ENCODE results near the gene CCNA2. TPM values are rescaled to one million over a fixed set of nuclear protein-coding genes. Genes with fewer than 3 reads are reported as not detected.

The CCNA2 gene
- total RNA-seq, 4 donors from 2014 or later: 1.2 to 5.2 (median 3.4) TPM

GRCh38 chr4:121814756-121815155 lies 8.9 kb downstream of the CCNA2 start:
- H3K4me3 ChIP-seq: no peak overlapping the region
- H3K36me3 ChIP-seq: peaks cover 0 to 98% (median 6%) of the 10 kb centered on the region in 3 donors
- no peak for TF ChIP-seq POLR2A (IDR thresholded peaks at IDR 0.05)
- DNase-seq (ENCODE audit: low spot score in 2 of 2): no peak
- H3K4me1 ChIP-seq: no peaks in the 10 kb centered on the region
- WGBS, 2 donors: 75 to 82% methylated on average over 2 of the region's 2 CpGs
- no peaks in the 10 kb centered on the region for H3K27me3 ChIP-seq
- H3K27ac ChIP-seq: no peak overlapping the region
- no peaks in the 10 kb centered on the region for H3K9me3 ChIP-seq

DNA sequence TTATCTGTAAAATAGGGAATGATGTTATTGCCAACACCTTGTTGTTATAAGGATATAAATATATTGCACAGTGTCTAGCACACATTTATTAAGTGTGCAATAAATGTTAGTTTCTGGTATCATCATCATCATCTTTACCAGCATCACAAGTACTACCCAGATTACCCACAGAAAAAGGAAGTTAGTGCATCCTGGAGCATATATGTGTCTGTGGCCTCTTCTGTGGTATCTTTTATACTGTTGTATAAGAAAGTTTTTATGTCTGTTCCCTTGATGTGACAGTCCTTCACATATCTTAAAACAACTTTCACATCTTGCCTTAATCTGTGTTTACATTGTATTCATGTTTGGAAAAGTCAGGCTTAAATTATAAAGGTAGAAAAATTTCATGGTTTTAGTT lies 12.6 kb downstream of the CCNA2 start:
- TF ChIP-seq POLR2A (IDR thresholded peaks at IDR 0.05) (no peak), EP300 (IDR thresholded peaks at IDR 0.05) (no peak)
- TF ChIP-seq, protein P1, sequence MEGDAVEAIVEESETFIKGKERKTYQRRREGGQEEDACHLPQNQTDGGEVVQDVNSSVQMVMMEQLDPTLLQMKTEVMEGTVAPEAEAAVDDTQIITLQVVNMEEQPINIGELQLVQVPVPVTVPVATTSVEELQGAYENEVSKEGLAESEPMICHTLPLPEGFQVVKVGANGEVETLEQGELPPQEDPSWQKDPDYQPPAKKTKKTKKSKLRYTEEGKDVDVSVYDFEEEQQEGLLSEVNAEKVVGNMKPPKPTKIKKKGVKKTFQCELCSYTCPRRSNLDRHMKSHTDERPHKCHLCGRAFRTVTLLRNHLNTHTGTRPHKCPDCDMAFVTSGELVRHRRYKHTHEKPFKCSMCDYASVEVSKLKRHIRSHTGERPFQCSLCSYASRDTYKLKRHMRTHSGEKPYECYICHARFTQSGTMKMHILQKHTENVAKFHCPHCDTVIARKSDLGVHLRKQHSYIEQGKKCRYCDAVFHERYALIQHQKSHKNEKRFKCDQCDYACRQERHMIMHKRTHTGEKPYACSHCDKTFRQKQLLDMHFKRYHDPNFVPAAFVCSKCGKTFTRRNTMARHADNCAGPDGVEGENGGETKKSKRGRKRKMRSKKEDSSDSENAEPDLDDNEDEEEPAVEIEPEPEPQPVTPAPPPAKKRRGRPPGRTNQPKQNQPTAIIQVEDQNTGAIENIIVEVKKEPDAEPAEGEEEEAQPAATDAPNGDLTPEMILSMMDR (IDR thresholded peaks at IDR 0.05): no peak
- no peak for DNase-seq (ENCODE audit: low spot score in 2 of 2)
- Histone ChIP-seq H3K9me3 (no peaks in the 10 kb centered on the region), H3K4me1 (no peaks in the 10 kb centered on the region), H3K27ac (no peak overlapping the region), H3K27me3 (no peaks in the 10 kb centered on the region), H3K4me3 (no peak overlapping the region), H3K36me3 (peaks cover 0 to 98% (median 6%) of the 10 kb centered on the region in 3 donors)

DNA sequence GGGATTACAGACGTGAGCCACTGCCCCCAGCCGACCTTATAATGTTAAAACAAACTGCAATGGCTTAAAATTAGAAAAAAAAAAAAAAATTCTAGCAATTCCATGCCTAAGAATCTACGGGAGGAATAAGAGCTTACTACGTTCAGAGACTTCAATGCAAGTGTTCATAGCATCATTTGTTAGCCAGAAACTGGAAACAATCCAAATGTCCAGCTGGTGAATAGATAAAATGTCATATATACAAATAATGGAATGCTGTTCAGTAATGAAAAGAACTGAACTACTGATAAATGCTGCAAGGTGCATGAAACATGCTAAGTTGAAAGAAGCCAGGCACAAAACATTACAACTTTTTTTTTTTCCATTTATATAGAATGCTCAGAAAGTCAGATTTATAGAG lies 17.3 kb downstream of the CCNA2 start:
- H3K36me3 ChIP-seq: peaks cover 0 to 87% (median 4%) of the 10 kb centered on the region in 3 donors
- TF ChIP-seq POLR2A (IDR thresholded peaks at IDR 0.05): no peak
- TF ChIP-seq EP300 (IDR thresholded peaks at IDR 0.05): no peak
- WGBS, 2 donors: 51 to 59% methylated on average over 4 of the region's 4 CpGs

DNA sequence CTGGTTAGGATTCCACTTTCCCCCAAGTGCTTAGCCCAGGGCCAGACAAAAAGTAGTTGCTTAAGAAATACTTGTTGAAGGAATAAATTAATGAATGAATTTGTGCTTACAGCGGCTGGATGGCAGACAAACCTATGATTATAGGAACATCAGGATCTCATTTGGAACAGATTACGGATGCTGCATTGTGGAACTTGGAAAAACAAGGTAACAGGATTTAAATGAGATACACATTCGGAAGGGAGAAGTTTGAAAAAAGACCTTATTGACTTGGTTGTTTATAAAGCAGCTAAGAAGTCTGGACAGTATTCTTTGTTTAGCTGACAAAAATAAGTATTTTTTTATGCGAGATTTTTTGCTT lies 22.0 kb downstream of the CCNA2 start:
- Histone ChIP-seq H3K27me3 (no peaks in the 10 kb centered on the region), H3K36me3 (peaks cover 0 to 42% (median 4%) of the 10 kb centered on the region in 3 donors), H3K4me3 (peak overlapping the region; percentile 66 to 86 (median 81)), H3K9me3 (no peaks in the 10 kb centered on the region), H3K27ac (peak overlapping the region; percentile 85 to 98 (median 92)), H3K4me1 (peaks cover 0 to 51% (median 10%) of the 10 kb centered on the region in 4 donors)
- 17 to 18% methylated on average over 4 of the region's 4 CpGs for WGBS, 2 donors
- TF ChIP-seq EP300 (IDR thresholded peaks at IDR 0.05): no peak
- no peak for TF ChIP-seq POLR2A (IDR thresholded peaks at IDR 0.05)
- TF ChIP-seq, protein P1 (IDR thresholded peaks at IDR 0.05): no peak
- DNase-seq (ENCODE audit: low spot score in 2 of 2): no peak

More for the DNA sequence above, 17.3 kb downstream of the CCNA2 start:
- no peaks in the 10 kb centered on the region for H3K27me3 ChIP-seq
- H3K4me1 ChIP-seq: peaks cover 0 to 33% (median 2%) of the 10 kb centered on the region in 4 donors
- no peak overlapping the region for H3K4me3 ChIP-seq
- no peak overlapping the region for H3K27ac ChIP-seq
- DNase-seq (ENCODE audit: low spot score in 2 of 2): no peak
- H3K9me3 ChIP-seq: no peaks in the 10 kb centered on the region

GRCh38 chr4:121800961-121801714 lies 22.5 kb downstream of the CCNA2 start, which contains the start of gene EXOSC9:
Gene EXOSC9 (plus strand): TSS chr4:121801323. CDS start chr4:121801425, 102 bp downstream.
- Histone ChIP-seq H3K4me3 (peak within 1 kb of the TSS; percentile 66 to 86 (median 81)), H3K4me1 (peaks cover 0 to 52% (median 10%) of the 10 kb centered on the region in 4 donors), H3K27ac (peak within 1 kb of the TSS; percentile 85 to 98 (median 92)), H3K36me3 (peaks cover 0 to 37% (median 4%) of the 10 kb centered on the region in 3 donors), H3K27me3 (no peaks in the 10 kb centered on the region), H3K9me3 (no peaks in the 10 kb centered on the region)
- DNase-seq (ENCODE audit: low spot score in 2 of 2): peak; percentile 87 to 95
- TF ChIP-seq, protein P1 (IDR thresholded peaks at IDR 0.05): peak in 1 of 5 experiments; percentile 44
- TF ChIP-seq EP300 (IDR thresholded peaks at IDR 0.05): peak; percentile 80 to 98
- TF ChIP-seq POLR2A (IDR thresholded peaks at IDR 0.05): peak; percentile 75 to 79
- 0% methylated on average over 48 of the region's 48 CpGs for WGBS, 2 donors

DNA sequence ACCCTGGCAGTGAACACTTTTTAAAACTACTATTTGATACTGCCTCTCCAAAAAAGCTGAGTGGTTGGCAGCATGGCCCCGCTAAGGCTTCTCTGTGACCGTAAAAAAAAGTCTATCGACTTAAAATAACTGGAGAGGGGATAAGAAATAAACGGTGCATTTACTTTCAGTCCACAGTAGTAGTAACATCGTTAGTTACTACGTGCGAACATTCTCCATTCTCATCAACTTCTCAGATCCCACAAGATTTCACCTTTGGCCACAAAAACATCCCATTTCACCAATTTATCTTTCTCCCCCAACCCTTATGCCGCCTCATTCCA lies 23.1 kb downstream of the CCNA2 start:
- H3K4me1 ChIP-seq: peaks cover 0 to 57% (median 10%) of the 10 kb centered on the region in 4 donors
- peak overlapping the region; percentile 85 to 98 (median 92) for H3K27ac ChIP-seq
- no peak for TF ChIP-seq POLR2A (IDR thresholded peaks at IDR 0.05)
- TF ChIP-seq, protein P1 (IDR thresholded peaks at IDR 0.05): no peak
- TF ChIP-seq EP300 (IDR thresholded peaks at IDR 0.05): no peak
- DNase-seq (ENCODE audit: low spot score in 2 of 2): no peak
- no peaks in the 10 kb centered on the region for H3K9me3 ChIP-seq
- H3K4me3 ChIP-seq: peak overlapping the region; percentile 66 to 86 (median 81)
- 27 to 42% methylated on average over 8 of the region's 8 CpGs for WGBS, 2 donors
- no peaks in the 10 kb centered on the region for H3K27me3 ChIP-seq
- H3K36me3 ChIP-seq: peaks cover 0 to 31% (median 4%) of the 10 kb centered on the region in 3 donors
